Naive thymus-derived CD4-positive, alpha-beta T cell (primary cell): ENCODE measurements around the gene ERGIC3. TPM values are rescaled to one million over a fixed set of nuclear protein-coding genes. Genes with fewer than 3 reads are reported as not detected.

Source experiments
- ATAC-seq: fragments of 150-1000 bp; cut with Tn5 transposase; 2 replicates; pipeline ENCODE4 v1.10.0; 2021; ENCODE audit warnings: mild to moderate bottlenecking, moderate library complexity
- CTCF ChIA-PET: fragments of 350-600 bp; sonication (Branson Sonifier 250); formaldehyde crosslinking; loops from one replicate; lab custom pipeline; 2021; ENCODE audit warnings: antibody characterized with exemption; lab: Charles Lee
- POLR2A ChIA-PET: fragments of 350-600 bp; sonication (Branson Sonifier 250); formaldehyde crosslinking; loops from one replicate; lab custom pipeline; 2021; ENCODE audit warnings: antibody characterized with exemption, inconsistent platforms; lab: Charles Lee
- DNase-seq, 9 donors: peaks; one replicate each; pipeline versions ENCODE4 v3.0.0 to v3.0.0-alpha.2; 2020 to 2022; ENCODE audit warnings: mixed read lengths in 1 of 9
- H3K27ac ChIP-seq: one replicate; pipeline ENCODE4 v1.7.0; 2013; ENCODE audit warnings: mild to moderate bottlenecking, low read depth, low read length, moderate library complexity
- H3K27me3 ChIP-seq, 2 donors: one replicate each; pipeline ENCODE4 v1.7.0; 2013; ENCODE audit warnings: low read length in 2 of 2, mild to moderate bottlenecking in 2 of 2, moderate library complexity in 2 of 2; ENCODE audit not compliant: control insufficient read depth in 2 of 2, insufficient read depth in 2 of 2
- H3K36me3 ChIP-seq, 3 experiments: 1 replicate in 2 of 3; 2 replicates in 1 of 3; pipeline ENCODE4 v1.7.0; 2013; ENCODE audit warnings: low read length in 3 of 3, mild to moderate bottlenecking in 3 of 3, moderate library complexity in 1 of 3; ENCODE audit not compliant: insufficient read depth in 3 of 3, control insufficient read depth in 2 of 3
- H3K4me1 ChIP-seq, 2 donors: one replicate each; pipeline ENCODE4 v1.7.0; 2013; ENCODE audit warnings: low read length in 2 of 2, mild to moderate bottlenecking in 2 of 2, moderate library complexity in 1 of 2; ENCODE audit not compliant: control insufficient read depth in 2 of 2, insufficient read depth in 2 of 2
- H3K4me3 ChIP-seq: 2 replicates; pipeline ENCODE4 v1.7.0; 2013; ENCODE audit warnings: mild to moderate bottlenecking, low read length
- H3K9me3 ChIP-seq, 3 experiments: 1 replicate in 2 of 3; 2 replicates in 1 of 3; pipeline ENCODE4 v1.7.0; 2013; ENCODE audit warnings: low read length in 3 of 3; ENCODE audit not compliant: control insufficient read depth in 2 of 3
- H3K27ac Mint-ChIP-seq, 9 donors: one replicate each; pipeline ENCODE4 v1.8.0; 2020 to 2022; ENCODE audit warnings: mixed read lengths in 9 of 9, mild to moderate bottlenecking in 8 of 9, moderate library complexity in 5 of 9, inconsistent platforms in 2 of 9
- H3K27me3 Mint-ChIP-seq, 5 donors: one replicate each; pipeline ENCODE4 v1.8.0; 2021 to 2022; ENCODE audit warnings: mixed read lengths in 5 of 5, mild to moderate bottlenecking in 1 of 5
- H3K36me3 Mint-ChIP-seq, 5 donors: one replicate each; pipeline ENCODE4 v1.8.0; 2020 to 2022; ENCODE audit warnings: mixed read lengths in 5 of 5, mild to moderate bottlenecking in 3 of 5, inconsistent platforms in 1 of 5
- H3K4me1 Mint-ChIP-seq, 7 donors: one replicate each; pipeline ENCODE4 v1.8.0; 2020 to 2022; ENCODE audit warnings: mixed read lengths in 7 of 7, mild to moderate bottlenecking in 3 of 7, inconsistent platforms in 1 of 7
- H3K4me3 Mint-ChIP-seq, 10 donors: one replicate each; pipeline ENCODE4 v1.8.0; 2020 to 2022; ENCODE audit warnings: mild to moderate bottlenecking in 10 of 10, mixed read lengths in 10 of 10, moderate library complexity in 6 of 10, inconsistent platforms in 2 of 10
- H3K9me3 Mint-ChIP-seq, 11 donors: one replicate each; pipeline ENCODE4 v1.8.0; 2020 to 2022; ENCODE audit warnings: mixed read lengths in 11 of 11, mild to moderate bottlenecking in 4 of 11, inconsistent platforms in 1 of 11, moderate library complexity in 1 of 11
- intact Hi-C, 2 donors: fragments of 100-400 bp; cut with micrococcal nuclease; formaldehyde crosslinking; loops; one replicate each; pipeline ENCODE4 v1.15.1; 2023
- polyA plus RNA-seq, 2 donors: library from polyadenylated mRNA; unstranded; fragments of 300-500 nt; fragmentation: Illumina TruSeq; gene quantifications; one replicate each; pipeline ENCODE4 v1.2.3, GENCODE V29; 2021
- total RNA-seq, 6 experiments: library from RNA in 5 of 6; stranded (reverse) in 5 of 6; gene quantifications; 1 replicate in 5 of 6; 2 replicates in 1 of 6; pipeline ENCODE4 v1.2.3 and lab custom pipeline; 2021 to 2026

ERGIC3 gene
- total RNA-seq (100 to 1,000 TPM; 139 to 158 (median 148) TPM), polyA plus RNA-seq (100 to 1,000 TPM; 135 to 148 TPM), total RNA-seq (lab: John Stamatoyannopoulos, UW) (91.7 reads per million, percentile 83 among the genes with 10 or more reads in this experiment)

DNA sequence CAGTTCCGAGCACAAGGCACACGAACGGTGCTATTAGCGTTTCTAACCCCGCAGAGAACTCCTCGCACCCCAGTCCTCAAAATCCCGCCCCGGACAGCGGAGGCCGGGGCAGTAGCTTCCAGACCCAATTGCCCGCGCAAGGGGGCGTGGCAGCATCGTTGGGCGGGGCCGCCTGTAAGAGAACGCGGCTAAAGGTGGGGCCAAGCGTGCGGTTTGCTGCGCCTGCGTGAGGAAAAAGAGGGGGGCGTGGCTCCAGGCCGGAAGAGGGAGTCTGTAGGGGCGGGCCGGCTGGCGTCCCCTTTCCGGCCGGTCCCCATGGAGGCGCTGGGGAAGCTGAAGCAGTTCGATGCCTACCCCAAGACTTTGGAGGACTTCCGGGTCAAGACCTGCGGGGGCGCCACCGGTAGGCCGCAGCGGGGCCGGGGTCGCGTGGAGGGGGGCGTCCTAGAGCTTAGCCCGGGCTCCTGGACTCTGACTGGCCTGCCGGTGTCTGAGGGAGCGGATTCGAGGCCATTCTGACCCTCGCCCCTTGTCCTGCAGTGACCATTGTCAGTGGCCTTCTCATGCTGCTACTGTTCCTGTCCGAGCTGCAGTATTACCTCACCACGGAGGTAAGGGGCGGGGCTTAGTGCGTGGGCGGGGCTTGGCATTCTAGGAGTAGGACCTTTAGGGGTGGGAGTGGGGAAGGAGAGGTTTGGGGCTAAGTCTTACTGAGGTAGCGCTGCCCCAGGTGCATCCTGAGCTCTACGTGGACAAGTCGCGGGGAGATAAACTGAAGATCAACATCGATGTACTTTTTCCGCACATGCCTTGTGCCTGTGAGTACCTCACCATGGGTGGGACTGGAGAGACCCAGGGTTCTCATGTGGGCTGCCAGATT lies at the start of gene ERGIC3:
TSS of gene ERGIC3 (plus strand) at position 296 of the 880 bp plus-strand sequence. CDS start at position 316, 20 bp downstream.
- Mint-ChIP-seq H3K36me3 (peaks cover 0 to 7% (median 5%) of the 10 kb centered on the region in 5 donors), H3K27me3 (no peaks in the 10 kb centered on the region), H3K4me1 (peaks cover 9 to 32% (median 23%) of the 10 kb centered on the region in 7 donors), H3K4me3 (peak within 1 kb of the TSS; percentile 88 to 92 (median 91)), H3K27ac (peak within 1 kb of the TSS; percentile 82 to 96 (median 91)), H3K9me3 (no peaks in the 10 kb centered on the region)
- POLR2A ChIA-PET = interaction anchor here (0.9 to 1.9 kb wide), 7 partner anchors 9 to 412 kb away, joined by 4 to 10 read pairs (median 6); partner anchors contain the start of genes CPNE1, RBM12, RBM39 and SCAND1
- peaks cover 11 to 12% of the 10 kb centered on the region in 2 donors for H3K4me1 ChIP-seq
- CTCF ChIA-PET = interaction anchor here (0.8 to 2.1 kb wide), 2 partner anchors 56 to 77 kb away, joined by 3 to 6 read pairs; no protein-coding TSS in a partner anchor
- H3K27ac ChIP-seq = peak within 1 kb of the TSS; percentile 77
- DNase-seq (peak; percentile 94 to 98 (median 95)), ATAC-seq (peak; percentile 100)
- peaks cover 0 to 22% (median 0%) of the 10 kb centered on the region in 3 experiments for H3K36me3 ChIP-seq
- intact Hi-C loops = loop anchor here (1.0 to 5.0 kb wide), 16 partner anchors 50 to 1240 kb away; partner anchors contain the start of genes SCAND1 (in 2 of the 2), AHCY (in 1 of the 2), CEP250 (in 1 of the 2) and CPNE1 (in 1 of the 2)
- no peaks in the 10 kb centered on the region for H3K27me3 ChIP-seq
- H3K4me3 ChIP-seq = peak within 1 kb of the TSS; percentile 82
- H3K9me3 ChIP-seq = no peaks in the 10 kb centered on the region

DNA sequence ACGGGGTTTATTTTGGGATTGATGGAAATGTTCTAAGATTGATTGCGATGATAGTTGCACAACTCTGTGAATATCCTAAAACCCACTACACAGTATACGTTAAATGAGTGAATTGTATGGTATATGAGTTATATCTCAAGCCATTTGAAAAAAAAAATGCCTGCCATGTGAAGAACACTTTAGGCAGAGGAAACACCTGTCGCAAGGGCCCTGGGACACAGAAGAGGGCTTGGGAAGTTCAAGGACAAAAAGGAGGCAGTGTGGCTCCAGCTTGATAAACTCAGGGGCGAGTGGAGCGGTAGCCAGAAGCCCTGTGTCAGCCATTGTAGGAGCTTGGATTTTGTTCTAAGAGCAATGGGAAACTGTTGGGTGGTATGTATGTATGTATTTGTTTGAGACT lies 49.5 kb upstream of the ERGIC3 start:
- Histone ChIP-seq H3K9me3 (no peaks in the 10 kb centered on the region), H3K36me3 (peaks cover 15 to 49% (median 23%) of the 10 kb centered on the region in 3 experiments), H3K4me3 (peak overlapping the region; percentile 92), H3K4me1 (peaks cover 23 to 27% of the 10 kb centered on the region in 2 donors), H3K27me3 (no peaks in the 10 kb centered on the region), H3K27ac (peak overlapping the region; percentile 84)
- ChIA-PET POLR2A (interaction anchor here (2.4 to 3.6 kb wide), 2 partner anchors 25 to 37 kb away, joined by 7 to 32 read pairs; partner anchors contain the start of gene CEP250), CTCF (interaction anchor here (0.6 to 1.0 kb wide), 2 partner anchors 13 to 490 kb away, joined by 3 to 5 read pairs; no protein-coding TSS in a partner anchor)
- peak overlapping the region; percentile 99 to 100 (median 99) for H3K4me3 Mint-ChIP-seq
- intact Hi-C loops = loop anchor here in 1 of 2 donors (5.0 kb wide), 1 partner anchor 50 kb away; the partner anchor contains the start of gene ERGIC3
- no peaks in the 10 kb centered on the region for H3K9me3 Mint-ChIP-seq
- ATAC-seq = no peak
- H3K4me1 Mint-ChIP-seq = peaks cover 45 to 82% (median 67%) of the 10 kb centered on the region in 7 donors
- no peak for DNase-seq
- H3K27me3 Mint-ChIP-seq = no peaks in the 10 kb centered on the region
- H3K27ac Mint-ChIP-seq = peak overlapping the region; percentile 98 to 100 (median 99)
- H3K36me3 Mint-ChIP-seq = peaks cover 24 to 52% (median 29%) of the 10 kb centered on the region in 5 donors

DNA sequence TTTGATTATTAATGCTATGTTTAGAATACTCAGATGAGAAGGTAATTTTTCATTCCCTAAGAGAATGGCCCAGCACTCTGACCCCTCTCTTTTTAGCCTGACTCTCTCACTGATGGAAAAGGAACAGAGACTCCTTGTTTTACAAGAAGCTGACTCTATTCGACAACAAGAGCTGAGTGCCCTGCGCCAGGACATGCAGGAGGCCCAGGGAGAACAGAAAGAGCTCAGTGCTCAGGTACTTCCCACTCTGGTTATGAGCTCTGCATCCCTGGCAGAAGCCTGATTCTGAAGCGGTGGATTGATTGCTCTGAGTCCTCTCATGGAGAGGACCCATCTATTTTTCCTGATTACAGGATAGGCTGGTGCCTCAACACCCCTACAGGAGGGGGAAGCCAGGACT lies 45.4 kb upstream of the ERGIC3 start:
- H3K4me1 ChIP-seq = peaks cover 14 to 15% of the 10 kb centered on the region in 2 donors
- intact Hi-C loops = no loop called here
- H3K36me3 Mint-ChIP-seq = peaks cover 27 to 73% (median 39%) of the 10 kb centered on the region in 5 donors
- no peak overlapping the region for H3K27ac ChIP-seq
- H3K4me3 ChIP-seq = no peak overlapping the region
- peaks cover 28 to 84% (median 48%) of the 10 kb centered on the region in 3 experiments for H3K36me3 ChIP-seq
- H3K4me3 Mint-ChIP-seq = no peak overlapping the region
- H3K27ac Mint-ChIP-seq = no peak overlapping the region
- POLR2A ChIA-PET = interaction anchor here (1.0 to 1.7 kb wide), 3 partner anchors 13 to 245 kb away, joined by 3 read pairs; partner anchors contain the start of gene RBM39
- peaks cover 17 to 47% (median 35%) of the 10 kb centered on the region in 7 donors for H3K4me1 Mint-ChIP-seq
- H3K27me3 ChIP-seq = no peaks in the 10 kb centered on the region
- no peaks in the 10 kb centered on the region for H3K9me3 Mint-ChIP-seq
- ATAC-seq (no peak), DNase-seq (no peak)
- CTCF ChIA-PET = no interaction called here
- no peaks in the 10 kb centered on the region for H3K9me3 ChIP-seq
- no peaks in the 10 kb centered on the region for H3K27me3 Mint-ChIP-seq

DNA sequence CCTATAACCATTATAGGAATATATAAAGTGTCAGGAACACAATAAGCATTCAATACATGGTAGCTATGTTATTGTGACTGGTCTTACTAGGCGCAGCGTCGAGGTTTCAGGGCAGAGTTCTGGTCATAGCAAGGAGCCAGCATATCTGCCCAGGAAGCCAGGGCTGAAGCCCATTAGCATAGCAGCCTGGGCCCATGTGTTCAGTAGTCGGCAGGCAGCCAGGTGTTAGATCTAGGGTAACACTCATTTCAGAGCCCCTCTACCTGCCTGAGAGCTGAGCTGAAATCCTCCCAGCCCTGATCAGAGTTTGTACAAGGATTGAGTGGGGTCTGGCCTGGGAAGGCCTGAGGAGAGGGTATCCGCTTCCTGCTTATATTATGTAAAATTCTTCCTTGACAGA lies 44.6 kb upstream of the ERGIC3 start:
- no peaks in the 10 kb centered on the region for H3K9me3 ChIP-seq
- no peaks in the 10 kb centered on the region for H3K9me3 Mint-ChIP-seq
- H3K27ac ChIP-seq = no peak overlapping the region
- H3K4me3 ChIP-seq = no peak overlapping the region
- H3K27ac Mint-ChIP-seq = no peak overlapping the region
- POLR2A ChIA-PET = interaction anchor here (1.7 kb wide), 1 partner anchor 14 kb away, joined by 3 read pairs; no protein-coding TSS in a partner anchor
- DNase-seq (no peak), ATAC-seq (no peak)
- CTCF ChIA-PET = interaction anchor here (1.0 kb wide), 1 partner anchor 11 kb away, joined by 3 read pairs; no protein-coding TSS in a partner anchor
- intact Hi-C loops = no loop called here
- no peaks in the 10 kb centered on the region for H3K27me3 Mint-ChIP-seq
- peaks cover 34 to 78% (median 42%) of the 10 kb centered on the region in 5 donors for H3K36me3 Mint-ChIP-seq
- no peaks in the 10 kb centered on the region for H3K27me3 ChIP-seq
- peaks cover 28 to 93% (median 56%) of the 10 kb centered on the region in 3 experiments for H3K36me3 ChIP-seq
- H3K4me1 Mint-ChIP-seq = peaks cover 11 to 42% (median 30%) of the 10 kb centered on the region in 7 donors
- no peak overlapping the region for H3K4me3 Mint-ChIP-seq
- peaks cover 5 to 9% of the 10 kb centered on the region in 2 donors for H3K4me1 ChIP-seq

DNA sequence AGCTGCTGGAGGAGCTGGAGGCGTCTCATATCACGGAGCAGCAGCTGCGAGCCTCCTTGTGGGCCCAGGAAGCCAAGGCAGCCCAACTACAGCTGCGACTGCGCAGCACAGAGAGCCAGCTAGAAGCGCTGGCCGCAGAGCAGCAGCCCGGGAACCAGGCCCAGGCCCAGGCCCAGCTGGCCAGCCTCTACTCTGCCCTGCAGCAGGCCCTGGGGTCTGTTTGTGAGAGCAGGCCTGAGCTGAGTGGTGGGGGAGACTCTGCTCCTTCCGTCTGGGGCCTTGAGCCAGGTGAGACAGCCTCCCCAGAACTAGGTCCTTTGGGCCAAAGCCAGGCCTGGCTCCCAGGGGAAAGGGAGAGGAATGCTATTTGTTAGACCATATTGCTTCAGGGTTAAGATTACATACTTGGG lies 44.1 kb upstream of the ERGIC3 start:
- Mint-ChIP-seq H3K4me1 (peaks cover 12 to 42% (median 31%) of the 10 kb centered on the region in 7 donors), H3K27ac (no peak overlapping the region), H3K4me3 (no peak overlapping the region), H3K36me3 (peaks cover 39 to 80% (median 46%) of the 10 kb centered on the region in 5 donors), H3K27me3 (no peaks in the 10 kb centered on the region), H3K9me3 (no peaks in the 10 kb centered on the region)
- intact Hi-C loops = no loop called here
- Histone ChIP-seq H3K9me3 (no peaks in the 10 kb centered on the region), H3K4me3 (no peak overlapping the region), H3K27ac (no peak overlapping the region), H3K27me3 (no peaks in the 10 kb centered on the region), H3K36me3 (peaks cover 28 to 97% (median 61%) of the 10 kb centered on the region in 3 experiments), H3K4me1 (peaks cover under 1 to 4% of the 10 kb centered on the region in 2 donors)
- ChIA-PET POLR2A (no interaction called here), CTCF (interaction anchor here (0.5 to 1.0 kb wide), 2 partner anchors 10 to 50 kb away, joined by 3 to 4 read pairs; no protein-coding TSS in a partner anchor)
- DNase-seq (no peak), ATAC-seq (no peak)

DNA sequence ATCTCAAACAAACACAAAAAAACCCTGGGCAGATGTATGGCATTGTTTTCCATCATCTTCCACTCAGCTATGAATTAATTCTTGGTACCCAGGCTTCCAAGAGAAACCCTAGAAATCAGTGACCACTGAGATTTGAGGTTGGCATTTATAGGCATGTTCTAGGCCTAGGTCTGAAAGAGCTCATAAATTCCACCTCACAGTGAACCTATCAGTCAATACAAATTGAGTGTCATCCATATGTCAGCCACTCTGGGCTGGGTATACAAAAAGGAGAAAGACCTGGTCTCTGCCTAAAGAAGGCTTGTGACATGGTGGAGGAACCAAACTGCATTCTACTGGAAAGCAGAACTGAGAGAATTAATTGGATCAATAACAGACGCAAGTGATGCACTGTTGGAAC lies 42.6 kb upstream of the ERGIC3 start:
- Histone ChIP-seq H3K9me3 (no peaks in the 10 kb centered on the region), H3K4me3 (no peak overlapping the region), H3K36me3 (peaks cover 24 to 99% (median 62%) of the 10 kb centered on the region in 3 experiments), H3K27me3 (no peaks in the 10 kb centered on the region), H3K27ac (no peak overlapping the region), H3K4me1 (no peaks in the 10 kb centered on the region)
- POLR2A ChIA-PET = interaction anchor here (0.7 kb wide), 1 partner anchor 8 kb away, joined by 3 read pairs; no protein-coding TSS in a partner anchor
- Mint-ChIP-seq H3K4me1 (peaks cover 9 to 46% (median 28%) of the 10 kb centered on the region in 7 donors), H3K36me3 (peaks cover 40 to 79% (median 50%) of the 10 kb centered on the region in 5 donors), H3K4me3 (no peak overlapping the region), H3K27ac (peak overlapping the region in 5 of 9 donors; percentile 13 to 73 (median 39)), H3K9me3 (no peaks in the 10 kb centered on the region), H3K27me3 (no peaks in the 10 kb centered on the region)
- no peak for ATAC-seq
- no peak for DNase-seq
- intact Hi-C loops = no loop called here
- CTCF ChIA-PET = interaction anchor here (1.2 kb wide), 1 partner anchor 8 kb away, joined by 3 read pairs; no protein-coding TSS in a partner anchor
